Neural cell (in vitro differentiated cells): Measurements from ENCODE around the gene NPM1.

Experiments
- EP300 ChIP-seq: fragments of 450-650 bp; conservative IDR thresholded peaks from 2 replicates; pipeline ENCODE4 v1.6.1; 2014; ENCODE audit warnings: antibody characterized with exemption, mild to moderate bottlenecking, moderate library complexity; ENCODE audit not compliant: poor library complexity, severe bottlenecking
- EZH2 ChIP-seq: fragments of 200-600, 300-800 bp; shearing (Covaris generic), sonication (generic); IDR thresholded peaks from 2 replicates; pipeline ENCODE4 v1.6.1; 2014; ENCODE audit warnings: antibody characterized with exemption, low read length, borderline replicate concordance, mild to moderate bottlenecking; ENCODE audit not compliant: insufficient read depth, poor library complexity, severe bottlenecking
- POLR2AphosphoS5 ChIP-seq: IDR thresholded peaks from 2 replicates; pipeline ENCODE4 v1.6.1; 2012
- SMC3 ChIP-seq: fragments of 450-650 bp; conservative IDR thresholded peaks from 2 replicates; pipeline ENCODE4 v1.6.1; 2014; ENCODE audit warnings: antibody characterized with exemption, mild to moderate bottlenecking, moderate library complexity; ENCODE audit not compliant: poor library complexity
- TAF1 ChIP-seq: IDR thresholded peaks from 2 replicates; pipeline ENCODE4 v1.6.1; 2012; ENCODE audit warnings: low read depth
- TF ChIP-seq, protein P1 (sequence below): fragments of 450-650 bp; IDR thresholded peaks from 2 replicates; pipeline ENCODE4 v1.5.1; 2014; ENCODE audit warnings: antibody characterized with exemption, mild to moderate bottlenecking, moderate library complexity; ENCODE audit not compliant: poor library complexity, severe bottlenecking
- TF ChIP-seq, protein P2 (sequence below): IDR thresholded peaks from 2 replicates; pipeline ENCODE4 v1.6.1; 2012; ENCODE audit warnings: borderline replicate concordance

- TF ChIP-seq POLR2AphosphoS5 (no peak), EZH2 (no peak), EP300 (no peak), SMC3 (no peak), TAF1 (no peak)
- TF ChIP-seq, protein P1, sequence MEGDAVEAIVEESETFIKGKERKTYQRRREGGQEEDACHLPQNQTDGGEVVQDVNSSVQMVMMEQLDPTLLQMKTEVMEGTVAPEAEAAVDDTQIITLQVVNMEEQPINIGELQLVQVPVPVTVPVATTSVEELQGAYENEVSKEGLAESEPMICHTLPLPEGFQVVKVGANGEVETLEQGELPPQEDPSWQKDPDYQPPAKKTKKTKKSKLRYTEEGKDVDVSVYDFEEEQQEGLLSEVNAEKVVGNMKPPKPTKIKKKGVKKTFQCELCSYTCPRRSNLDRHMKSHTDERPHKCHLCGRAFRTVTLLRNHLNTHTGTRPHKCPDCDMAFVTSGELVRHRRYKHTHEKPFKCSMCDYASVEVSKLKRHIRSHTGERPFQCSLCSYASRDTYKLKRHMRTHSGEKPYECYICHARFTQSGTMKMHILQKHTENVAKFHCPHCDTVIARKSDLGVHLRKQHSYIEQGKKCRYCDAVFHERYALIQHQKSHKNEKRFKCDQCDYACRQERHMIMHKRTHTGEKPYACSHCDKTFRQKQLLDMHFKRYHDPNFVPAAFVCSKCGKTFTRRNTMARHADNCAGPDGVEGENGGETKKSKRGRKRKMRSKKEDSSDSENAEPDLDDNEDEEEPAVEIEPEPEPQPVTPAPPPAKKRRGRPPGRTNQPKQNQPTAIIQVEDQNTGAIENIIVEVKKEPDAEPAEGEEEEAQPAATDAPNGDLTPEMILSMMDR: no peak
- TF ChIP-seq, protein P2, sequence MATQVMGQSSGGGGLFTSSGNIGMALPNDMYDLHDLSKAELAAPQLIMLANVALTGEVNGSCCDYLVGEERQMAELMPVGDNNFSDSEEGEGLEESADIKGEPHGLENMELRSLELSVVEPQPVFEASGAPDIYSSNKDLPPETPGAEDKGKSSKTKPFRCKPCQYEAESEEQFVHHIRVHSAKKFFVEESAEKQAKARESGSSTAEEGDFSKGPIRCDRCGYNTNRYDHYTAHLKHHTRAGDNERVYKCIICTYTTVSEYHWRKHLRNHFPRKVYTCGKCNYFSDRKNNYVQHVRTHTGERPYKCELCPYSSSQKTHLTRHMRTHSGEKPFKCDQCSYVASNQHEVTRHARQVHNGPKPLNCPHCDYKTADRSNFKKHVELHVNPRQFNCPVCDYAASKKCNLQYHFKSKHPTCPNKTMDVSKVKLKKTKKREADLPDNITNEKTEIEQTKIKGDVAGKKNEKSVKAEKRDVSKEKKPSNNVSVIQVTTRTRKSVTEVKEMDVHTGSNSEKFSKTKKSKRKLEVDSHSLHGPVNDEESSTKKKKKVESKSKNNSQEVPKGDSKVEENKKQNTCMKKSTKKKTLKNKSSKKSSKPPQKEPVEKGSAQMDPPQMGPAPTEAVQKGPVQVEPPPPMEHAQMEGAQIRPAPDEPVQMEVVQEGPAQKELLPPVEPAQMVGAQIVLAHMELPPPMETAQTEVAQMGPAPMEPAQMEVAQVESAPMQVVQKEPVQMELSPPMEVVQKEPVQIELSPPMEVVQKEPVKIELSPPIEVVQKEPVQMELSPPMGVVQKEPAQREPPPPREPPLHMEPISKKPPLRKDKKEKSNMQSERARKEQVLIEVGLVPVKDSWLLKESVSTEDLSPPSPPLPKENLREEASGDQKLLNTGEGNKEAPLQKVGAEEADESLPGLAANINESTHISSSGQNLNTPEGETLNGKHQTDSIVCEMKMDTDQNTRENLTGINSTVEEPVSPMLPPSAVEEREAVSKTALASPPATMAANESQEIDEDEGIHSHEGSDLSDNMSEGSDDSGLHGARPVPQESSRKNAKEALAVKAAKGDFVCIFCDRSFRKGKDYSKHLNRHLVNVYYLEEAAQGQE: no peak
Observed at GRCh38 chr5:171424726-171425125, 37.1 kb downstream of the NPM1 start.
